Measurements from ENCODE around the gene TEX55. TPM values are rescaled to one million over a fixed set of nuclear protein-coding genes. Genes with fewer than 3 reads are reported as not detected.
"Not testable (repeated sequence)": the region's sequence is repeated elsewhere in the genome, so short reads cannot be mapped to it uniquely, and the experiment has no call there.

The TEX55 gene
- total RNA-seq, 1 experiment from 2014 or later, result not detected

DNA sequence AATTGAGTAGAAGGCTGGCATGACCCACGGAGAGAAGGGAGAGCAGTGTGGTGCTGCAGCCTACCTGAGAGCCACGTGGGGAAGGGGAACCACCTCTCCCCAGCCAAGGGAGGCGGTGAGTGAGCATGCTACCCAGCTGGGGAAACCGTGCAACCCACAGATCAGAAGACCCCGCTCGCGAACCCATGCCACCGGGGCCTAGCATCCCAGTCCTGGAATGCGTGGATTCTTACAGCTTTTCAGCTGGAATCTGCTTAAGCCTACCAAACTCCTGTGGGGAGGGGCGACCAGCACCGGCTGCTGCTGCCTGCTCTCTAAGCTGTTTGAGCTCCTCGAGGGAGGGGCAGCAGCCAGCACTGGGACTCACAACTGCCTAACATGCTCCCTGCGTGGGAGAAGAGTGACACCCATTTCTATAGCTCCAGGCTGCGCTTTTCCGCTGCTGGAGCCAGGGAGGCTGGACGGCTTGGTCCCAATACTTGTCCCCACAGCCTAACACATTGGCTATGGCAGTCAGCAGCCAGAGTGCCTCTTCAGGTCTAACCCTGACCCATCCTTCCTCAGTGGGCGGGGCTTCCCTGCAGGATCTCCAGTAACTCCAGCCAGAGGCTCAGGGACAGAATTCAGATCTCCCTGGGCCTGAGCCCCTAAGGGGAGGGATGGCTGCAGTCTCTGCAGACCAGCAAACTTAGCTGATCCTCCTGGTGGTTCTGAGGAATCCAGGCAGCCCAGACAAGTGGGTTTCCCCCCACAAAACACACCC lies 20.0 kb upstream of the TEX55 start:
- Histone ChIP-seq H3K27me3 (ENCODE audit: control insufficient read depth, insufficient read depth, low read length) (no peaks in the 10 kb centered on the region), H3K4me3 (ENCODE audit: low read depth in 2 of 2, low read length in 2 of 2) (no peak overlapping the region), H3K9me3 (ENCODE audit: control insufficient read depth, insufficient read depth, low read depth, low read length) (no peaks in the 10 kb centered on the region), H3K4me1 (ENCODE audit: control insufficient read depth, insufficient read depth, low read length) (no peaks in the 10 kb centered on the region), H3K36me3 (ENCODE audit: control insufficient read depth, insufficient read depth, low read length) (no peaks in the 10 kb centered on the region), H3K27ac (ENCODE audit: low read length) (no peak overlapping the region)
- no TSS peak for BruUV-seq (replicated peaks)
- DNase-seq (ENCODE audit: low read depth, low spot score) (no peak), ATAC-seq (no peak)
- ChIA-PET POLR2A (no interaction called here), CTCF (no interaction called here)
- in situ Hi-C loops (cut with HindIII; ENCODE audit: low pct_unique_long_range_greater_than_20kb, low sequenced_read_pairs), result no loop called here
- intact Hi-C loops (cut with micrococcal nuclease; ENCODE audit: unreplicated experiment), result no loop called here
- TF ChIP-seq SIN3A (IDR thresholded peaks at IDR 0.05; ENCODE audit: borderline replicate concordance, insufficient read depth, low read depth, low read length) (no peak), POLR2AphosphoS5 (IDR thresholded peaks at IDR 0.05; ENCODE audit: low read depth, low read length) (no peak), TCF7L2 (IDR thresholded peaks at IDR 0.05; ENCODE audit: low read depth, low read length) (no peak)
- TF ChIP-seq, protein P1, sequence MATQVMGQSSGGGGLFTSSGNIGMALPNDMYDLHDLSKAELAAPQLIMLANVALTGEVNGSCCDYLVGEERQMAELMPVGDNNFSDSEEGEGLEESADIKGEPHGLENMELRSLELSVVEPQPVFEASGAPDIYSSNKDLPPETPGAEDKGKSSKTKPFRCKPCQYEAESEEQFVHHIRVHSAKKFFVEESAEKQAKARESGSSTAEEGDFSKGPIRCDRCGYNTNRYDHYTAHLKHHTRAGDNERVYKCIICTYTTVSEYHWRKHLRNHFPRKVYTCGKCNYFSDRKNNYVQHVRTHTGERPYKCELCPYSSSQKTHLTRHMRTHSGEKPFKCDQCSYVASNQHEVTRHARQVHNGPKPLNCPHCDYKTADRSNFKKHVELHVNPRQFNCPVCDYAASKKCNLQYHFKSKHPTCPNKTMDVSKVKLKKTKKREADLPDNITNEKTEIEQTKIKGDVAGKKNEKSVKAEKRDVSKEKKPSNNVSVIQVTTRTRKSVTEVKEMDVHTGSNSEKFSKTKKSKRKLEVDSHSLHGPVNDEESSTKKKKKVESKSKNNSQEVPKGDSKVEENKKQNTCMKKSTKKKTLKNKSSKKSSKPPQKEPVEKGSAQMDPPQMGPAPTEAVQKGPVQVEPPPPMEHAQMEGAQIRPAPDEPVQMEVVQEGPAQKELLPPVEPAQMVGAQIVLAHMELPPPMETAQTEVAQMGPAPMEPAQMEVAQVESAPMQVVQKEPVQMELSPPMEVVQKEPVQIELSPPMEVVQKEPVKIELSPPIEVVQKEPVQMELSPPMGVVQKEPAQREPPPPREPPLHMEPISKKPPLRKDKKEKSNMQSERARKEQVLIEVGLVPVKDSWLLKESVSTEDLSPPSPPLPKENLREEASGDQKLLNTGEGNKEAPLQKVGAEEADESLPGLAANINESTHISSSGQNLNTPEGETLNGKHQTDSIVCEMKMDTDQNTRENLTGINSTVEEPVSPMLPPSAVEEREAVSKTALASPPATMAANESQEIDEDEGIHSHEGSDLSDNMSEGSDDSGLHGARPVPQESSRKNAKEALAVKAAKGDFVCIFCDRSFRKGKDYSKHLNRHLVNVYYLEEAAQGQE (IDR thresholded peaks at IDR 0.05; ENCODE audit: insufficient read depth in 1 of 2, low read depth in 2 of 2, low read length in 1 of 2), result no peak
- TF ChIP-seq, protein P2, sequence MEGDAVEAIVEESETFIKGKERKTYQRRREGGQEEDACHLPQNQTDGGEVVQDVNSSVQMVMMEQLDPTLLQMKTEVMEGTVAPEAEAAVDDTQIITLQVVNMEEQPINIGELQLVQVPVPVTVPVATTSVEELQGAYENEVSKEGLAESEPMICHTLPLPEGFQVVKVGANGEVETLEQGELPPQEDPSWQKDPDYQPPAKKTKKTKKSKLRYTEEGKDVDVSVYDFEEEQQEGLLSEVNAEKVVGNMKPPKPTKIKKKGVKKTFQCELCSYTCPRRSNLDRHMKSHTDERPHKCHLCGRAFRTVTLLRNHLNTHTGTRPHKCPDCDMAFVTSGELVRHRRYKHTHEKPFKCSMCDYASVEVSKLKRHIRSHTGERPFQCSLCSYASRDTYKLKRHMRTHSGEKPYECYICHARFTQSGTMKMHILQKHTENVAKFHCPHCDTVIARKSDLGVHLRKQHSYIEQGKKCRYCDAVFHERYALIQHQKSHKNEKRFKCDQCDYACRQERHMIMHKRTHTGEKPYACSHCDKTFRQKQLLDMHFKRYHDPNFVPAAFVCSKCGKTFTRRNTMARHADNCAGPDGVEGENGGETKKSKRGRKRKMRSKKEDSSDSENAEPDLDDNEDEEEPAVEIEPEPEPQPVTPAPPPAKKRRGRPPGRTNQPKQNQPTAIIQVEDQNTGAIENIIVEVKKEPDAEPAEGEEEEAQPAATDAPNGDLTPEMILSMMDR (IDR thresholded peaks at IDR 0.05), result no peak

DNA sequence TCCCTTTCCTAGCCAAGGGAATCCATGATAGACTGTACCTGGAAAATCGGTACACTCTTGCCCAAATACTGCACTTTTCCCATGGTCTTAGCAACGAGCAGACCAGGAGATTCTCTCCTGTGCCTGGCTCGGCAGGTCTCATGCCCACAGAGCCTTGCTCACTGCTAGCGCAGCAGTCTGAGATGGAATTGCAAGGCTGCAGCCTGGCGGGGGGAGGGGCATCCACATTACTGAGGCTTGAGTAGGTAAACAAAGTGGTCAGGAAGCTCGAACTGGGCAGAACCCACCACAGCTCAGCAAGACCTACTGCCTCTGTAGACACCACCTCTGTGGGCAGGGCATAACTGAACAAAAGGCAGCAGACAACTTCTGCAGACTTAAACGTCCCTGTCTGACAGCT lies 15.7 kb upstream of the TEX55 start:
- POLR2A ChIA-PET; H3K36me3 ChIP-seq (ENCODE audit: control insufficient read depth, insufficient read depth, low read length); BruUV-seq (replicated peaks); H3K27me3 ChIP-seq (ENCODE audit: control insufficient read depth, insufficient read depth, low read length); CTCF ChIA-PET; H3K27ac ChIP-seq (ENCODE audit: low read length); H3K4me3 ChIP-seq (ENCODE audit: low read depth in 2 of 2, low read length in 2 of 2); DNase-seq (ENCODE audit: low read depth, low spot score); in situ Hi-C loops (cut with HindIII; ENCODE audit: low pct_unique_long_range_greater_than_20kb, low sequenced_read_pairs); H3K9me3 ChIP-seq (ENCODE audit: control insufficient read depth, insufficient read depth, low read depth, low read length); ATAC-seq; H3K4me1 ChIP-seq (ENCODE audit: control insufficient read depth, insufficient read depth, low read length); intact Hi-C loops (cut with micrococcal nuclease; ENCODE audit: unreplicated experiment): not testable (repeated sequence)

DNA sequence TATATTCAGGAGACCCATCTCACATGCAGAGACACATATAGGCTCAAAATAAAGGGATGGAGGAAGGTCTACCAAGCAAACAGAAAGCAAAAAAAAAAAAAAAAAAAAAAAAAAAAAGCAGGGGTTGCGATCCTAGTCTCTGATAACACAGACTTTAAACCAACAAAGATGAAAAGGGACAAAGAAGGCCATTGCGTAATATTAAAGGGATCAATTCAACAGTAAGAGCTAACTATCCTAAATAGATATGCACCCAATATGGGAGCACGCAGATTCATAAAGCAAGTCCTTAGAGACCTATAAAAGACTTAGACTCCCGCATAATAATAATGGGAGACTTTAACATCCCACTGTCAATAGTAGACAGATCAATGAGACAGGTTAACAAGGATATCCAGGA lies 13.7 kb upstream of the TEX55 start:
- in situ Hi-C loops (cut with HindIII; ENCODE audit: low pct_unique_long_range_greater_than_20kb, low sequenced_read_pairs); H3K27me3 ChIP-seq (ENCODE audit: control insufficient read depth, insufficient read depth, low read length); intact Hi-C loops (cut with micrococcal nuclease; ENCODE audit: unreplicated experiment); DNase-seq (ENCODE audit: low read depth, low spot score); ATAC-seq; H3K27ac ChIP-seq (ENCODE audit: low read length); POLR2A ChIA-PET; H3K9me3 ChIP-seq (ENCODE audit: control insufficient read depth, insufficient read depth, low read depth, low read length); CTCF ChIA-PET; BruUV-seq (replicated peaks); H3K4me3 ChIP-seq (ENCODE audit: low read depth in 2 of 2, low read length in 2 of 2); H3K36me3 ChIP-seq (ENCODE audit: control insufficient read depth, insufficient read depth, low read length); H3K4me1 ChIP-seq (ENCODE audit: control insufficient read depth, insufficient read depth, low read length): not testable (repeated sequence)

DNA sequence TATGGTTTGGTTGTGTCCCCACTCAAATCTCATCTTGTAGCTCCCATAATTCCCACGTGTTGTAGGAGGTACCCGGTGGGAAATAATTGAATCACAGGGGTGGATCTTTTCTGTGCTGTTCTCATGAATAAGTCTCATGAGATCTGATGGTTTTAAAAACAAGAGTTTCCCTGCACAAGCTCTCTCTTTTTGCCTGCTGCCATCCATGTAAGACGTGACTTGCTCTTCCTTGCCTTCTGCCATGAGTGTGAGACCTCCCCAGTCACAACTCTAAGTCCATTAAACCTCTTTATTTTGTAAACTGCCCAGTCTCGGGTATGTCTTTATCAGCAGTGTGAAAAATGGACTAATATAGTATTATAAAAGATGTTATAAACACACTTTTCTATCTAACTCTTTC lies 6.6 kb upstream of the TEX55 start:
- H3K9me3 ChIP-seq (ENCODE audit: control insufficient read depth, insufficient read depth, low read depth, low read length); ATAC-seq; H3K4me3 ChIP-seq (ENCODE audit: low read depth in 2 of 2, low read length in 2 of 2); DNase-seq (ENCODE audit: low read depth, low spot score); BruUV-seq (replicated peaks); in situ Hi-C loops (cut with HindIII; ENCODE audit: low pct_unique_long_range_greater_than_20kb, low sequenced_read_pairs); H3K36me3 ChIP-seq (ENCODE audit: control insufficient read depth, insufficient read depth, low read length); H3K27ac ChIP-seq (ENCODE audit: low read length); H3K4me1 ChIP-seq (ENCODE audit: control insufficient read depth, insufficient read depth, low read length); H3K27me3 ChIP-seq (ENCODE audit: control insufficient read depth, insufficient read depth, low read length); CTCF ChIA-PET; intact Hi-C loops (cut with micrococcal nuclease; ENCODE audit: unreplicated experiment): not testable (repeated sequence)
- POLR2A ChIA-PET, result interaction anchor here (0.6 kb wide), 1 partner anchor 304 kb away, joined by 6 read pairs; no protein-coding TSS in a partner anchor
